PC-3 (cell line): Measurements from ENCODE around the gene PMAIP1.

ENCODE experiments used
- CTCF ChIP-seq: fragments of 300-600 bp; sonication (generic); conservative IDR thresholded peaks from 2 replicates; pipeline ENCODE4 v1.5.1; 2017; ENCODE audit warnings: antibody characterized with exemption, low read depth, mild to moderate bottlenecking, low read length
- EZH2 ChIP-seq: fragments of 300-600 bp; sonication (generic); IDR thresholded peaks from one replicate; pipeline ENCODE4 v1.6.1; 2017; ENCODE audit warnings: antibody characterized with exemption, mild to moderate bottlenecking, low read length; ENCODE audit not compliant: unreplicated experiment

- no peak for TF ChIP-seq CTCF
- TF ChIP-seq EZH2 = no peak
Measured at GRCh38 chr18:59945544-59945943, 45.7 kb downstream of the PMAIP1 start.
